ENCODE results near the gene UST. TPM values are rescaled to one million over a fixed set of nuclear protein-coding genes. Genes with fewer than 3 reads are reported as not detected.

Gene UST
- total RNA-seq, 1 donor from 2014 or later = 17.1 TPM

DNA sequence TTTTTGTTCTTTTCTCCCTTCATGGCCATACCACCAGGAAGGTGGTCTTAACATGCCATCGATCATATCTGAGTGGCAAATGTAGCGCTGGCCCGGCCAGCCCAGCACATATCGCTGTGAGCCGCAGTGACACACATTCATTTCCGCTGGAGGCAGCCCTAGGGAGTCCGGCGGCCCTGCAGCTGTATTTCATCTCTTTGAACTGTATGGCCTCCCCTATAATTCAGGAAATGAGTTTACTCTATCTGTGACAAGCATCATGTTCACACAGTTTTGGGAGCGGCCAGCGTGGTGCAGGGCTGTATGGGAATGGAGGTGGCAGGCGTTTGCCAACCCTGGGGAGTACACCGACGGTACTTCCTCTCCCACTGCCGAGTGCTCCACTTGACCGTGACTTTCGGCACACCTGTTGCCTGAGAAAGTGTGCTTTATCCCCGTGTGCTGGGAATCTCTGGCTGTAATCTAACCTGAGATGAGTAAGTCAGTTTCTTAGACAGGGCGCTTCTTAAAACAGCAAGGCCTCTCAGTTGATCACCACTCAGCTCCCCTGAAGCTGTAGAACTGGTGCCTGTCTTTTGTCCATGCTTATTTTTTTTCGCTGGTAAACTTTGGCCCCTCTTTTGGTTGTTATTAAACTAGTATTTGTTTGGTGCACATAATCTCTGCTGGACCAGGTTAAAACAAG is 313.6 kb downstream of the UST start:
- TF ChIP-seq CTCF (IDR thresholded peaks at IDR 0.05) = no peak
- no peaks in the 10 kb centered on the region for H3K9me3 Mint-ChIP-seq (ENCODE audit: low read depth)
- peak overlapping the region; percentile 44 for H3K4me3 Mint-ChIP-seq (ENCODE audit: unreplicated experiment)
- H3K27me3 Mint-ChIP-seq (ENCODE audit: low read depth) = no peaks in the 10 kb centered on the region
- peak overlapping the region; percentile 89 for H3K27ac Mint-ChIP-seq (ENCODE audit: unreplicated experiment)
- no peak for DNase-seq (ENCODE audit: low spot score)
- peaks cover 74% of the 10 kb centered on the region for H3K4me1 Mint-ChIP-seq (ENCODE audit: low read depth)
- H3K36me3 Mint-ChIP-seq (ENCODE audit: low read depth) = no peaks in the 10 kb centered on the region

DNA sequence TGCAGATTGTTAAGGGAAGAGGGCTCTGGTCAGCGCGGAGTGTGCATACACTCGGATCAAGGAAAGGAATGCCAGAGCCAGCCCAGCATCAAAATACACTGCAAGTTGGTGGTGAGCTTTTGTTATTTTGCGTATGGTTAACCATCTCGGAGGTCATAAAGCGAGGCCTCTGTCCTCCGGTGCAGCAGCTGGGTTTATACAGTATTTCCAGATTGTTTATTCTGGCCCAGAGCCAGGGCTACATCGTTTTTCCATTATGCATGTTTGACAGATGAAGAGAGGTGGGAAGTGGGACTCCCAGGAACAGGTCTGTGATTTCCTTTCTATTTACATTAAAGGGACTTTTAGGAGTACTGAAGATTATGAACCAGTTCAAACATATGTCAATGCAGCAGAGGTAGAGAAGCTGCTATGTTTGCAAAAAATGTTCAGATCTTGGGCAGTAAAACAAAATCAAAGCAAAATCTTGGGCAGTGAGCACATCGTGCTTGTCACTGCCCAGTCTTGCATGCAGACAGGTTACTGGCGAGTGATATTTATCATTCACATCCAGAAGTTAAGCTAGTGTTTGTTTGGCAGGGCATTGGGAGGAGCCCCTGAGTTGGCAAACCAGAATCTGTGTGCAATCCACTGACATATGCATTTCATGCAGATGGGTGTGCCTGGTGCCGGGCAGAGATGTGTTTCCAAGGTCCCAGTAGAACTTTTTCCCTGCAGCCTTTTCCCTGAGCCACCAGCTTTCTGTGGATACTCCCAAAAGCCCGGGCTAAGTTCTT is 314.3 kb downstream of the UST start:
- peak overlapping the region; percentile 44 for H3K4me3 Mint-ChIP-seq (ENCODE audit: unreplicated experiment)
- no peak for TF ChIP-seq CTCF (IDR thresholded peaks at IDR 0.05)
- H3K27ac Mint-ChIP-seq (ENCODE audit: unreplicated experiment) = peak overlapping the region; percentile 89
- no peaks in the 10 kb centered on the region for H3K9me3 Mint-ChIP-seq (ENCODE audit: low read depth)
- no peaks in the 10 kb centered on the region for H3K36me3 Mint-ChIP-seq (ENCODE audit: low read depth)
- H3K27me3 Mint-ChIP-seq (ENCODE audit: low read depth) = no peaks in the 10 kb centered on the region
- no peak for DNase-seq (ENCODE audit: low spot score)
- H3K4me1 Mint-ChIP-seq (ENCODE audit: low read depth) = peaks cover 78% of the 10 kb centered on the region

- no peak for DNase-seq (ENCODE audit: low spot score)
- TF ChIP-seq CTCF (IDR thresholded peaks at IDR 0.05) = no peak
- Mint-ChIP-seq H3K27ac (ENCODE audit: unreplicated experiment) (peak overlapping the region; percentile 89), H3K4me3 (ENCODE audit: unreplicated experiment) (no peak overlapping the region), H3K4me1 (ENCODE audit: low read depth) (peaks cover 82% of the 10 kb centered on the region), H3K27me3 (ENCODE audit: low read depth) (no peaks in the 10 kb centered on the region), H3K36me3 (ENCODE audit: low read depth) (no peaks in the 10 kb centered on the region), H3K9me3 (ENCODE audit: low read depth) (no peaks in the 10 kb centered on the region)
Observed at GRCh38 chr6:149061930-149062329, 315.1 kb downstream of the UST start.

DNA sequence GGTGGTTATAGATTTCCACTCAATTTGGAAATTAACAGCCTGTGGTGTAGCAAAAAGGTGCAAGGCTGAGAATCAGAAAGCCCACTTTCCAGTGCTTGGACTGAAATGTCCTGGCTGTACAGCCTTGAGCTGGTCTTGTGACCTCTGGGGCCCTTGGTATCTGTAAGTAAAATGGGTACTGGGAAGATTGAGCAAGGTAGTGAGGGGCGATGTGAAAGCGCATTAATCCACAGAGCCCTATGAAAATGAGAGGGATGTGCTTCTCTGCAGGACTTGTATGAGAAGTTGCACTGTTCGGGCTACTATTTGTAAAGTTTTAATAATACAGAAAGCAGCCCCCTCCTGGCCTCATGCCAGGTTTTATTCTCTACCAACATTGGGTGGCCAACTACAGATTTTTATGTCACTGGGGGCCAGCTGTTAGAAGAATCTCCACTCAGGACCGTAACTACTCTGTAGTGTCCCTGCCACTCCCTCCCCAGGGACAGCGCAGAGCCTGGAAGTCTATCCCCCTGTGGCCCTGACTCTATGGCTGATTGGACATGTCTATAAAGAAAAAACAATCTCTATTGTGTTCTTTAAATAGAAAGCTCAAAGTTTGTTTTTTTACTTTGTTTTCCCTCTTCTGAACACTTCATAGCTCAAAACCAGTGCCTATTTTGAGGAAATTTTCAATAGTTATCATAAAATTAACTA is 316.0 kb downstream of the UST start:
- Mint-ChIP-seq H3K27ac (ENCODE audit: unreplicated experiment) (no peak overlapping the region), H3K4me3 (ENCODE audit: unreplicated experiment) (no peak overlapping the region), H3K4me1 (ENCODE audit: low read depth) (peaks cover 82% of the 10 kb centered on the region), H3K27me3 (ENCODE audit: low read depth) (no peaks in the 10 kb centered on the region), H3K36me3 (ENCODE audit: low read depth) (no peaks in the 10 kb centered on the region), H3K9me3 (ENCODE audit: low read depth) (no peaks in the 10 kb centered on the region)
- no peak for TF ChIP-seq CTCF (IDR thresholded peaks at IDR 0.05)
- DNase-seq (ENCODE audit: low spot score) = no peak

DNA sequence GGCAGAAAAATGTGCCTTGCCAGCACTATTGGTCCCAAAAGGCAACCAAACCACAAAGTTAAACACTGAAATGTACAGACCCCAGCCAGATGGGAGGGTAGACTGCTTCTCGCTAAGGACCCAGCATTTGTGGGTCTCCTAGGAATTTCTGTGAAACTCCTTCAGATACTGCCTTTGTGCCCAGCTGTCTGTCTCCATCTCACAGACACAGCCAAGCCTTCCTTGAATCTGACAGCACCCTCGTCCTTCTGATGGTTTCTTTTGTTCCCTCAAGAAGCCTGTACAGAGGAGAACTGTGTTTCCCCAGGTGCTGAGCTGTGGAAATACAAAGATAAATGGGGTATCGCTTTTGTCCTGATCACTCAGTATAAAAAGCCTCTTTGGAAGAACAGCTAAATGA is 316.6 kb downstream of the UST start:
- no peak overlapping the region for H3K27ac Mint-ChIP-seq (ENCODE audit: unreplicated experiment)
- H3K27me3 Mint-ChIP-seq (ENCODE audit: low read depth) = no peaks in the 10 kb centered on the region
- DNase-seq (ENCODE audit: low spot score) = no peak
- H3K9me3 Mint-ChIP-seq (ENCODE audit: low read depth) = no peaks in the 10 kb centered on the region
- TF ChIP-seq CTCF (IDR thresholded peaks at IDR 0.05) = no peak
- peaks cover 78% of the 10 kb centered on the region for H3K4me1 Mint-ChIP-seq (ENCODE audit: low read depth)
- H3K4me3 Mint-ChIP-seq (ENCODE audit: unreplicated experiment) = no peak overlapping the region
- no peaks in the 10 kb centered on the region for H3K36me3 Mint-ChIP-seq (ENCODE audit: low read depth)
